GM19193 (cell line): ENCODE results near the gene ZNF407.

ENCODE experiments used
- POLR2A ChIP-seq: IDR thresholded peaks from 4 replicates; pipeline ENCODE4 v1.6.1; 2011; ENCODE audit not compliant: insufficient read depth, insufficient read length; ENCODE audit errors: extremely low read depth

Gene ZNF407

DNA sequence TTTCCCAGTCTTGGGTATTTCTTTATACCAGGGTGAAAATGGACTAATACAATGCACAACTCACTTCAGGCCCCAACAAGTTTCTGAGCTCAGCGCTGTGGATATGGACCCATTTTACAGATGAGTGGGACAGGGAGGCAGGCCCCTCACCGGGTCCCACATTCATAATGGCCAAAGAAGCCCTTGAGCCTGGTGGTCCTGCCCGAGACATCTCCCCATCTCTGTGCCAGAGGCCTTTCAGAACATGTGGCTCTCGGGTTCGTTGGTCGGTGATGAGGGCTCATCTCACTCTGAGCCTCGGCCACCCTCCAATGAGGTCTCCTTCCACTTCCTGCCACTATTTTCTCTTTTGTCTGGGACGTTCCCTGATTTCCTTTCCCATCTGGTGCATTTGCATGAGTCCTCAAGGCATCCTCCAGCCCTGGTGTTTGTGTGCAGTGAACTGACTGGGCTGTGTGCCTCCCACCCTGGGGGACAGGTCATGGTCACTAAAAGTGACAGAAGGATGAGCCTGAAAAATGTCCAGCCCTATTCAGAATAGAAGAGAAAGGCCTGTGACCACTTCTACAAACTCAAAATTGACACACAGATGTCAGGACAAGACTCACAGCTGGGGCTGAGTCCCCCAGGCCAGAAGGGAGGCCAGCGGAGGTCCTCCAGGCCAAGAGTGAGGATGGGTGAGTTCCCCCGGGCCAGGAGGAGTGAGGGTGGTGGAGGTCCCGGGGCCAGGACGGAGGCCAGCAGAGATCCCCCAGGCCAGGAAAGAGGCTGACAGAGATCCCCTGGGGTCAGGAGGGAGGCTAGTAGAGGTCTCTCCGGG lies 476.7 kb downstream of the ZNF407 start:
- no peak for TF ChIP-seq POLR2A

DNA sequence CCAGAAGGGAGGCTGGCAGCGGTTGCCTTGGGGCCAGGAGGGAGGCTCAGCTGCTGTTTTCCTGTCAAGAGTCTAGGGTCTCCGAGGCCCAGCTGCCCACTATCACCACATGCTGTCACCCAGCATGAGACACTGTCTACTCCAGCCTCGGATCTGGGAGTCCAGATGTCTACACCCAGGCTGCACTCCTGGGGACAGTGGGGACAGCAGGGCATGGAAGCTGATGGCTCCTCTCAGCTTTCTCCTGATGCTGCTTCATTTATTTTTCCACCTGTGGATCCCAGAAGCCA lies 477.3 kb downstream of the ZNF407 start:
- TF ChIP-seq POLR2A = no peak

GRCh38 chr18:75075429-75075841 lies 477.8 kb downstream of the ZNF407 start:
- no peak for TF ChIP-seq POLR2A

DNA sequence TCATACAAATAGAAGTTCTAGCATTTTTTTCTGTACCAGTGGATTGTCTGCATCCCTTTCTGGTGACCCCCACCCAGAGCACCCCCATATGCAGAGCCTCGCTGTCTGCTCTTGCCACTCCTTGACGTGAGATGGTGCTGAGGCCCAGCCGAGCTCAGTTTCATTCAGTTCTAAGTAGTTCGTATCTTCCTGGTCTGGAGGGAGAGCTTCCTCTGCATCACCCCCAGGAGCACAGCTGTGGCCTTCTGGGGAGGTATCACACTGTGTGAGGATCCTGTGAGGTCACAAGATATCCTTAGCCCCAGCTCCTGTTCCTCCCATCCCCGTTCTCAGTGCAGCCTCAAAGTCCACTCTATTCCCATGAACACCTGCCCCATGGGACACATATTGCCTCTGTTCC lies 478.6 kb downstream of the ZNF407 start:
- no peak for TF ChIP-seq POLR2A

DNA sequence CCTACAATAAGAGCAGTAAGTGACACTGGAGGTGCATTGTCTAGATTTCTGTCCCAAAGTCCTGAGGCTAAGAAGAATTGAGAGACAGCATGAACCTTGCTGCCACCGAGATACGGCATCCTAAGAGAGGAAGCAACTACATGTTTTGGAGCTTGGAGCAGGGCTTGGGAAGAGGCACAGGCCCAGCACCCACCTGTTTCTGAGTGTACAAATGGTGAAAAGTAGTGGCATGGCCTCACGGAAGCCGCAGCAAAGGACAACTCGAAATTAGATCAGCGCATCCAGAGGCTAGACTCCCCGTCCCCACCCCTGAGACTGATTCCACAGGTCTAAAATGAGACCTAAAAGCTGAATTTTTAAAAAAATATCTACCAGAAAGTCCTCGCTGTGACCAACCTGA lies 483.8 kb downstream of the ZNF407 start:
- no peak for TF ChIP-seq POLR2A

GRCh38 chr18:75083131-75083530 lies 485.5 kb downstream of the ZNF407 start:
- no peak for TF ChIP-seq POLR2A

DNA sequence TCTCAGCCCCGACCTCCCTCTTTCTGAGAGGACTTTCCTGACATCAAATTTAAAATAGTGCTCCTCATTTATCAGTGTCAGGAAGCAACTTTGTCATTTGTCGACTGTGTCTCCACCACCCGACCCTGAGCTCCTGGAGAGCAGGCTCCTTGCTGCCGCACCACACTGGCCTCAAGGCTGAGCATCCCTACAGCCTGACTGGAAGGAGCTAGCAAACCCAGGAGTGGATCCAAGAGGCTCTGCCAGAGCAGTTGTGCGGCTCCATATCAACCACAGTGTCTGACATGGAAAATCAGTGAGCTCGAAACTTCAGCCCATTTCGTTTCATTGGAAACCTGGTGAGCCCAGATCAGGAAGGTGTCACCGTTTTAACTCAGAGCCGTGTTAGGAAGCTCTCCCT lies 486.1 kb downstream of the ZNF407 start:
- TF ChIP-seq POLR2A = no peak

GRCh38 chr18:75086494-75087034 lies 488.9 kb downstream of the ZNF407 start:
- TF ChIP-seq POLR2A = no peak

GRCh38 chr18:75087119-75088020 lies 489.7 kb downstream of the ZNF407 start:
- no peak for TF ChIP-seq POLR2A

DNA sequence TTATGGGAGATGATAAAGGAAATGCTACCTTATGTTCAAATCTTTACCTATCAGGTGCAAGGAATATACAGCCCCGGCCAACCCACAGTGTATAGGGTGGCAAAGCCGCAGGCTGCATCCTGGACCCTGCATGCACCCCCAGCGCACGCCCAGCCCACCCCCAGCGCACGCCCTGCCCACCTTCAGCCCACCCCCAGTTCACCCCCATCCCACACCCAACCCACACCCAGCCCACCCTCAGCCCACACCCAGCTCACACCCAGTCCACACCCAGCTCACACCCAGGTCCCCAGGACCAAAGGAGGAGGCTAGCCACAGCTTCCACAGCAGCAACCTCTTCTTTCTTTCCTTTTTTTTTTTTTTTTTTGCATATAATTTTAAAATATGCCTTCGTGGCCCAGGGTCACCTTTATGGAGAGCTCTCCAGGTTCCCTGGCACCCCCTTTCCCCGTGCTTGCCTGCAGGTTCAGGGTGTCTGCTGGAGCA lies 490.4 kb downstream of the ZNF407 start:
- TF ChIP-seq POLR2A = no peak

DNA sequence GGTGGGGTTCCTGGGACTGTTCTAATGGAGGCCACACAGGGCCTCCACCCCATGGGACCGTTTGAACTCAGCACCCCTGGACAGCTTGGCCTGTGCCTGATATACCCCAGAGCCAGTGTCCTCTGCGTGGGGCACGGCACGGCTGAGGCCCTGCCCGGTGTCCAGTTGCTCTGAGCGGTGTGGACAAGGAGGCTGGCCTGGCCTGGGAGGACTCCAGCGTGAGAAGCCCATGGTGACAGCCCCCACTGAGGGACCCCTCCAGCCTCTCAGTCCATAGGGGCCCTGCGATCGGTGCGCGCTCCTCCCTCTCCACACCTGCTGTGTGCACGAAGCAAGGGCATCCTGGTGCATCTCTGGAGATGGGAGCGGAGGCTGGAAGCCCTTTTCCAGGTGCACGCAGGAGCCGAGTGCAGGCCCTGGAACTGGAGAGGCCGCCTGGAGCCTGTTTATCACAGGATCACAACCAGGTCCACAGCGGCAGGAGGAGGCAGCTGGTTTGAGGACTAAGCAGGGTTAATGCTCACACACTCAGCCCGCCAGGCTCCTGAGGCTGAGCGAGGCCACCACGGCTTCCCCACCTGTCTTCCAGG lies 491.0 kb downstream of the ZNF407 start:
- no peak for TF ChIP-seq POLR2A

DNA sequence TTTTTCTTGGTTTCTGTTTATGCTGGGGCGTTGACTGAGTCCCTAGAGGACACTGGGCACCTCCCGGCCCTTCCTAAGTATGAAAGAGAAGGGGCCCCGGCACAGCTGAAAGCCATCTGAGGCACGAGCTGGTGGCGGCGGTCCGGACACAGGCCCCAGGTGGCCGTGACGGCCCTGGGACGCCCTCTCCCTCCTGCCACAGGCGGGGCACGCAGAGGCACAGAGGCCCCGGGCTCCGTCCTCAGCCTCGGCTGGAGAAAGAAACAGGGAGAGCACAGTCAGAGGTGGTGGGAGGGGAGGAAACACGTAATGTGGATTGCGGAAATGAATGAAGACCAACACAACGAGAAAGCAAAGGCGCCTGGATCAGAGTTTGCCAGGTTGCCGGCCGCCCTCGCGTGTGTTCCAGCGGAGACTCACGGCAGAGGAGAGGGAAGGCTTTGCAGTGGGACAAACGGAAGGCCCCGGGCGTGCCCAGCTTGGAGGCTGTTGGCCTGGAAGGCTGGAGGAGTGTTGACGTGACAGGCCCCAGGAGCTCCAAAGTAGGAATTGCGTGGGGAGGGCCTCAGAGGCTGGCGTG lies 492.2 kb downstream of the ZNF407 start:
- no peak for TF ChIP-seq POLR2A

GRCh38 chr18:75090336-75090735 lies 492.7 kb downstream of the ZNF407 start:
- TF ChIP-seq POLR2A = no peak

GRCh38 chr18:75097491-75098225 lies 500.0 kb downstream of the ZNF407 start:
- no peak for TF ChIP-seq POLR2A

DNA sequence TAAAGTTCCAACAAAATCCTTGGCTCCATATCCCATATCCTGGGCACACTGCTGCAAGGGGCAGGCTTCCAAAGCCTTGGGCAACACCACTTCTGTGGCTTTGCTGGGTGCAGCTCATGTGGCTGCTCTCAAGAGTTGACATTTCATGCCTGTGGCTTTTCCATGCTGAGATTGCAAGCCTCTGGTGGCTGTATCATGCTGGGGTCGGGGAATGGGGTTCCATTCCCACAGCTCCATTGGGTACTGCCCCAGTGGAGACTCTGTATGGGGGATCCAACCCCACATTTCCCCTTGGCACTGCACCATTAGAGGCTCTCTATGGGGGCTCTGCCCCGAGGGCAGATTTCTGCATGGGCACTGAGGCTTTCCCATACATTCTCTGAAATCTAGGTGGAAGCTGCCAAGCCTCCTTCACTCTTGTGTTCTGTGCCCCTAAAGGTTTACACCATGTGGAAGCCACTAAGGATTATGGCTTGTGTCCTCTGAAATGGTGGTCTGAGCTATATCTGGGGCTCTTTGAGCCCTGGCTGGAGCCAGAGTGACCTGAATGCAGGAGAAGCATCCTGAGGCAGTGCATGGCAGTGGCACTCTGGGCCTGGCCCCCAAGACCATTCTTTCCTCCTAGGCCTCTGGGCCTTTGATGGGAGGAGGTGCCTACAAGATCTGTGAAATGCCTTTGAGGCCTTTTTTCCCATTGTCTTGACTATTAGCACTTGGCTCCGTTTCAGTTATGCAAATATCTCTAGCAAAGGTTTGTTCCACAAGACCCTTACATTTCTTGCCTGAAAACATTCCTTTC lies 503.4 kb downstream of the ZNF407 start:
- no peak for TF ChIP-seq POLR2A
